ENCODE results near the gene EDN3. TPM values are rescaled to one million over a fixed set of nuclear protein-coding genes. Genes with fewer than 3 reads are reported as not detected.

The EDN3 gene
- total and polyA plus RNA-seq, 2 experiments from 2014 or later, result 0.13 to 0.17 TPM

- TF ChIP-seq, protein P1, sequence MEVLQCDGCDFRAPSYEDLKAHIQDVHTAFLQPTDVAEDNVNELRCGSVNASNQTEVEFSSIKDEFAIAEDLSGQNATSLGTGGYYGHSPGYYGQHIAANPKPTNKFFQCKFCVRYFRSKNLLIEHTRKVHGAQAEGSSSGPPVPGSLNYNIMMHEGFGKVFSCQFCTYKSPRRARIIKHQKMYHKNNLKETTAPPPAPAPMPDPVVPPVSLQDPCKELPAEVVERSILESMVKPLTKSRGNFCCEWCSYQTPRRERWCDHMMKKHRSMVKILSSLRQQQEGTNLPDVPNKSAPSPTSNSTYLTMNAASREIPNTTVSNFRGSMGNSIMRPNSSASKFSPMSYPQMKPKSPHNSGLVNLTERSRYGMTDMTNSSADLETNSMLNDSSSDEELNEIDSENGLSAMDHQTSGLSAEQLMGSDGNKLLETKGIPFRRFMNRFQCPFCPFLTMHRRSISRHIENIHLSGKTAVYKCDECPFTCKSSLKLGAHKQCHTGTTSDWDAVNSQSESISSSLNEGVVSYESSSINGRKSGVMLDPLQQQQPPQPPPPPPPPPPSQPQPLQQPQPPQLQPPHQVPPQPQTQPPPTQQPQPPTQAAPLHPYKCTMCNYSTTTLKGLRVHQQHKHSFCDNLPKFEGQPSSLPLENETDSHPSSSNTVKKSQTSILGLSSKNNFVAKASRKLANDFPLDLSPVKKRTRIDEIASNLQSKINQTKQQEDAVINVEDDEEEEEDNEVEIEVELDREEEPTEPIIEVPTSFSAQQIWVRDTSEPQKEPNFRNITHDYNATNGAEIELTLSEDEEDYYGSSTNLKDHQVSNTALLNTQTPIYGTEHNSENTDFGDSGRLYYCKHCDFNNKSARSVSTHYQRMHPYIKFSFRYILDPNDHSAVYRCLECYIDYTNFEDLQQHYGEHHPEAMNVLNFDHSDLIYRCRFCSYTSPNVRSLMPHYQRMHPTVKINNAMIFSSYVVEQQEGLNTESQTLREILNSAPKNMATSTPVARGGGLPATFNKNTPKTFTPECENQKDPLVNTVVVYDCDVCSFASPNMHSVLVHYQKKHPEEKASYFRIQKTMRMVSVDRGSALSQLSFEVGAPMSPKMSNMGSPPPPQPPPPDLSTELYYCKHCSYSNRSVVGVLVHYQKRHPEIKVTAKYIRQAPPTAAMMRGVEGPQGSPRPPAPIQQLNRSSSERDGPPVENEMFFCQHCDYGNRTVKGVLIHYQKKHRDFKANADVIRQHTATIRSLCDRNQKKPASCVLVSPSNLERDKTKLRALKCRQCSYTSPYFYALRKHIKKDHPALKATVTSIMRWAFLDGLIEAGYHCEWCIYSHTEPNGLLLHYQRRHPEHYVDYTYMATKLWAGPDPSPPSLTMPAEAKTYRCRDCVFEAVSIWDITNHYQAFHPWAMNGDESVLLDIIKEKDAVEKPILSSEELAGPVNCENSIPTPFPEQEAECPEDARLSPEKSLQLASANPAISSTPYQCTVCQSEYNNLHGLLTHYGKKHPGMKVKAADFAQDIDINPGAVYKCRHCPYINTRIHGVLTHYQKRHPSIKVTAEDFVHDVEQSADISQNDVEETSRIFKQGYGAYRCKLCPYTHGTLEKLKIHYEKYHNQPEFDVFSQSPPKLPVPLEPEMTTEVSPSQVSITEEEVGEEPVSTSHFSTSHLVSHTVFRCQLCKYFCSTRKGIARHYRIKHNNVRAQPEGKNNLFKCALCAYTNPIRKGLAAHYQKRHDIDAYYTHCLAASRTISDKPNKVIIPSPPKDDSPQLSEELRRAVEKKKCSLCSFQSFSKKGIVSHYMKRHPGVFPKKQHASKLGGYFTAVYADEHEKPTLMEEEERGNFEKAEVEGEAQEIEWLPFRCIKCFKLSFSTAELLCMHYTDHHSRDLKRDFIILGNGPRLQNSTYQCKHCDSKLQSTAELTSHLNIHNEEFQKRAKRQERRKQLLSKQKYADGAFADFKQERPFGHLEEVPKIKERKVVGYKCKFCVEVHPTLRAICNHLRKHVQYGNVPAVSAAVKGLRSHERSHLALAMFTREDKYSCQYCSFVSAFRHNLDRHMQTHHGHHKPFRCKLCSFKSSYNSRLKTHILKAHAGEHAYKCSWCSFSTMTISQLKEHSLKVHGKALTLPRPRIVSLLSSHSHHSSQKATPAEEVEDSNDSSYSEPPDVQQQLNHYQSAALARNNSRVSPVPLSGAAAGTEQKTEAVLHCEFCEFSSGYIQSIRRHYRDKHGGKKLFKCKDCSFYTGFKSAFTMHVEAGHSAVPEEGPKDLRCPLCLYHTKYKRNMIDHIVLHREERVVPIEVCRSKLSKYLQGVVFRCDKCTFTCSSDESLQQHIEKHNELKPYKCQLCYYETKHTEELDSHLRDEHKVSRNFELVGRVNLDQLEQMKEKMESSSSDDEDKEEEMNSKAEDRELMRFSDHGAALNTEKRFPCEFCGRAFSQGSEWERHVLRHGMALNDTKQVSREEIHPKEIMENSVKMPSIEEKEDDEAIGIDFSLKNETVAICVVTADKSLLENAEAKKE (CRISPR knock-in tag; IDR thresholded peaks at IDR 0.05), result no peak
- TF ChIP-seq EZH2 (IDR thresholded peaks at IDR 0.05; ENCODE audit: low read depth, unreplicated experiment) (no peak), NANOG (IDR thresholded peaks at IDR 0.05; ENCODE audit: borderline replicate concordance) (no peak), ZNF331 (CRISPR knock-in tag; IDR thresholded peaks at IDR 0.05; ENCODE audit: low read depth) (no peak)
Measured at GRCh38 chr20:59318803-59319202, 18.4 kb downstream of the EDN3 start (continued).

DNA sequence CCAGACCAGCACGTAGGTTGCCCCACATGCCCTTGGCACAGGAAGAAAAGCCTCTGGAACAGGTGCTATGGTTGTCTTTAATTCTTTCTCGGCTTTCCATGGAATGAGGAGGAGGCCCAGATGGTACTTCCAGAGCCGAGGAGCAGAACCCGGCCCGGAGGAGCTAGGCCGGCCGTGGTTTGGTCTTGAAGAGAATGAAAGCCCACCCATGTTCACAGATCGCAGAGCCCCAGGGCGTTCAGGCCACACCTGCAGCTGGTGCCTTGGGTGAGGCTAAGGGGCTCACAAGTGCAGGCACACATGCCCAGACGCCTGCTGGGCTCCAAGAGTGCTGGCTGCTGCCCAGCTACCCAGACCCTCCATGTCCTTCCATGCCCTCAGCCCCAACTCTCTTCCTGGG is 20.0 kb downstream of the EDN3 start:
- no peak for DNase-seq (ENCODE audit: low spot score)
- no peaks in the 10 kb centered on the region for H3K9me3 Mint-ChIP-seq
- Histone ChIP-seq H3K79me2 (replicated peaks; ENCODE audit: insufficient read depth) (no peaks in the 10 kb centered on the region), H3K36me3 (ENCODE audit: insufficient read depth) (no peaks in the 10 kb centered on the region), H3K27me3 (ENCODE audit: insufficient read depth) (no peaks in the 10 kb centered on the region), H3K4me3 (no peak overlapping the region), H3K4me2 (no peak overlapping the region), H3F3A (replicated peaks; ENCODE audit: low read depth) (no peaks in the 10 kb centered on the region), H4K20me1 (replicated peaks; ENCODE audit: insufficient read depth) (no peaks in the 10 kb centered on the region), H3K4me1 (ENCODE audit: insufficient read depth) (no peaks in the 10 kb centered on the region), H2AFZ (no peak overlapping the region), H3K9me2 (ENCODE audit: insufficient read depth) (0 out of 2 replicates have a peak, but pooled peaks cover 4% of the 10 kb centered on the region), H3K27ac (ENCODE audit: low read depth) (no peak overlapping the region)
- no peak overlapping the region for H3K4me3 Mint-ChIP-seq
- H3K36me3 Mint-ChIP-seq (ENCODE audit: low read depth), result no peaks in the 10 kb centered on the region
- TF ChIP-seq ZNF114 (CRISPR knock-in tag; IDR thresholded peaks at IDR 0.05), result no peak
- TF ChIP-seq, protein P2, sequence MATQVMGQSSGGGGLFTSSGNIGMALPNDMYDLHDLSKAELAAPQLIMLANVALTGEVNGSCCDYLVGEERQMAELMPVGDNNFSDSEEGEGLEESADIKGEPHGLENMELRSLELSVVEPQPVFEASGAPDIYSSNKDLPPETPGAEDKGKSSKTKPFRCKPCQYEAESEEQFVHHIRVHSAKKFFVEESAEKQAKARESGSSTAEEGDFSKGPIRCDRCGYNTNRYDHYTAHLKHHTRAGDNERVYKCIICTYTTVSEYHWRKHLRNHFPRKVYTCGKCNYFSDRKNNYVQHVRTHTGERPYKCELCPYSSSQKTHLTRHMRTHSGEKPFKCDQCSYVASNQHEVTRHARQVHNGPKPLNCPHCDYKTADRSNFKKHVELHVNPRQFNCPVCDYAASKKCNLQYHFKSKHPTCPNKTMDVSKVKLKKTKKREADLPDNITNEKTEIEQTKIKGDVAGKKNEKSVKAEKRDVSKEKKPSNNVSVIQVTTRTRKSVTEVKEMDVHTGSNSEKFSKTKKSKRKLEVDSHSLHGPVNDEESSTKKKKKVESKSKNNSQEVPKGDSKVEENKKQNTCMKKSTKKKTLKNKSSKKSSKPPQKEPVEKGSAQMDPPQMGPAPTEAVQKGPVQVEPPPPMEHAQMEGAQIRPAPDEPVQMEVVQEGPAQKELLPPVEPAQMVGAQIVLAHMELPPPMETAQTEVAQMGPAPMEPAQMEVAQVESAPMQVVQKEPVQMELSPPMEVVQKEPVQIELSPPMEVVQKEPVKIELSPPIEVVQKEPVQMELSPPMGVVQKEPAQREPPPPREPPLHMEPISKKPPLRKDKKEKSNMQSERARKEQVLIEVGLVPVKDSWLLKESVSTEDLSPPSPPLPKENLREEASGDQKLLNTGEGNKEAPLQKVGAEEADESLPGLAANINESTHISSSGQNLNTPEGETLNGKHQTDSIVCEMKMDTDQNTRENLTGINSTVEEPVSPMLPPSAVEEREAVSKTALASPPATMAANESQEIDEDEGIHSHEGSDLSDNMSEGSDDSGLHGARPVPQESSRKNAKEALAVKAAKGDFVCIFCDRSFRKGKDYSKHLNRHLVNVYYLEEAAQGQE (IDR thresholded peaks at IDR 0.05; ENCODE audit: unreplicated experiment), result no peak
- no peak for TF ChIP-seq EZH2 (IDR thresholded peaks at IDR 0.05; ENCODE audit: low read depth, unreplicated experiment)
- TF ChIP-seq NANOG (IDR thresholded peaks at IDR 0.05; ENCODE audit: borderline replicate concordance), result no peak
- no peak for TF ChIP-seq JUNB (IDR thresholded peaks at IDR 0.05; ENCODE audit: unreplicated experiment)
- TF ChIP-seq STAT1 (IDR thresholded peaks at IDR 0.05; ENCODE audit: unreplicated experiment), result no peak
- H3K27me3 Mint-ChIP-seq (ENCODE audit: insufficient read depth, low read depth, poor library complexity), result peaks cover 12% of the 10 kb centered on the region
- no peak for ATAC-seq
- peaks cover 12% of the 10 kb centered on the region; the same call in 2 of the 3 replicates for H3K4me1 Mint-ChIP-seq
- H3K27ac Mint-ChIP-seq, result no peak overlapping the region

Measured in GM23338 (cell line).